Right kidney (tissue), 1 donor: ENCODE results near the gene TMEM191C.
"Not testable (repeated sequence)": the region's sequence is repeated elsewhere in the genome, so short reads cannot be mapped to it uniquely, and the experiment has no call there.

Source experiments
- DNase-seq: peaks from one replicate; pipeline ENCODE4 v3.0.0-alpha.2; 2016

Gene TMEM191C

GRCh38 chr22:21473664-21474063 is 6.5 kb downstream of the TMEM191C start:
- not testable (repeated sequence) for DNase-seq

DNA sequence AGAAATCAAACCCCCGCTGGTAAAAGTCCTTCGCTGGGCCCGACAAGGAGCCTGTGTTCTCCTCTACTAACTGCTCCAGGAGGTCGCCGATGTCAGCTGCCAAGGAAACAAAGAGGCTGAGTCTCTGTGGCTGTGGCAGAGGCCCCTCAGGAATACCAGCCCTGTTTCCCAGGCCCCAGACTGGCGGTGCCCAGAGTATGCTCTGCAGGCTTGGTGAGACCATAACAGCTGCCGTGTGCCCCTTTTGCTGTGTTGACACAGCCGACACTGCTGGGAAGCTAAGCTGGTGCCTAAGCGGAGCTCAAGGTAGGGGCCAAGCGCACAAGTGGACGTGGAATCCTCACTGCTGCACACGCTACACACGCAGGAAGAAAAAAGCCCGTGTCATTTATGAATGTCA is 16.9 kb downstream of the TMEM191C start:
- not testable (repeated sequence) for DNase-seq

DNA sequence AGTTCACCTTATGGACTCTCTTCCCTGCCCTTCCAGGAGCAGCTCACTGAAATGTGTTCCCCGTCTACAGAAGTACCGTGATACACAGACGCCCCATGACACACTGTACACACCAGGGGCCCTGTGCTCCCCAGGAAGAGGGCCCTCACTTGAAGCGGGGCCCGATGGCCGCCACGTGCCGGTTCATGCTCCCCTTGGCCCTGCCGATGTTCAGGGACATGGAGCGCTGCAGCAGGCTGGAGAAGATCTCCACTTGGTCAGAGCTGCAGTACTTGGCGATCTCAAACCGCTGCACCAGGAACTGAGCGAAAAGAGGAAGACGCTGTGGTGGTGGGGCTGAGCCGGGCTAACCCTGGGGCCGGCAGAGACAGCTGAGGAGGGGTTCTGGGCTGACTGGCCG is 20.5 kb downstream of the TMEM191C start:
- DNase-seq = not testable (repeated sequence)

- not testable (repeated sequence) for DNase-seq
Observed at GRCh38 chr22:21489149-21489680, 22.0 kb downstream of the TMEM191C start.

GRCh38 chr22:21490556-21490955 is 23.4 kb downstream of the TMEM191C start:
- DNase-seq = not testable (repeated sequence)

DNA sequence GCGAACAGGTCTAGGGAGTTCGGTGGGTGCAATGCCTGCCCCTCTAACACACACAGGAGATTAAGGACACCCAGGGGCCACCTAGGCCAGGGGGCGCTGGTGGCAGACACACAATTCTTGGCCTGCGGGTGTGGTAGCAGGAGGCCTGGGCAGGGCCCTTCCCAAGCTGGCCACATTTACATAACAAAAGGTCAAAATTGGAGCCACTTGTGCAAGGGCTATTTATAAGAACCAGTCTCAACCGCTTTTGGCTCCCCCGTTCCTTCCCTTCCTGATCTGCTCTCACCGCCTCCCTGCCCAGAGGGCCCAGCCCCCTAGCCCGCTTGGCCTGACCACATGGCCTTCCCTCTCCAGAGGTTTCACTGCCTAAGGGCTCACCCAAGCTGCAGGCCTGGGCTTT is 25.1 kb downstream of the TMEM191C start:
- DNase-seq = not testable (repeated sequence)

- DNase-seq = not testable (repeated sequence)
Observed at GRCh38 chr22:21493789-21494782, 26.9 kb downstream of the TMEM191C start.

- not testable (repeated sequence) for DNase-seq
Observed at GRCh38 chr22:21497984-21498383, 30.8 kb downstream of the TMEM191C start.

DNA sequence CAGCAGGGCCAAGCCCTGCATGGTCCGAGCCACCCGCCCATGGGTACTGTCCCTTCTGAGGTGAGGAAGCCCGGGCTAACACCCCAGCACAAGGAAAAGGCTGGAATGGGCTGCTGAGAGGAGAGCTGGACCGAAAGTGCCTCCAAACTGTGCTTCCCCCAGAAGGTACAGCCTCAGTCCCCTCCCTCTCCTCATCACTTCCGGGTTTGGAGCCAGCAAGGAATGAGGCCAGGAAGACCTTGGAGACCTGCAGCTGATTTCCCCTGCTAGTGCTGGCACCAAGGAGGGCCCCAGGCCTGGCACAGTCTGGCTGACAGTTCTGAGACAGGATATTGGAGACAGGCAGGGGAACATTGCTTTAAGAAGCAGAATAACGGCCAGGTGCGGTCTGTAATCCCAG is 31.3 kb downstream of the TMEM191C start:
- DNase-seq = not testable (repeated sequence)

DNA sequence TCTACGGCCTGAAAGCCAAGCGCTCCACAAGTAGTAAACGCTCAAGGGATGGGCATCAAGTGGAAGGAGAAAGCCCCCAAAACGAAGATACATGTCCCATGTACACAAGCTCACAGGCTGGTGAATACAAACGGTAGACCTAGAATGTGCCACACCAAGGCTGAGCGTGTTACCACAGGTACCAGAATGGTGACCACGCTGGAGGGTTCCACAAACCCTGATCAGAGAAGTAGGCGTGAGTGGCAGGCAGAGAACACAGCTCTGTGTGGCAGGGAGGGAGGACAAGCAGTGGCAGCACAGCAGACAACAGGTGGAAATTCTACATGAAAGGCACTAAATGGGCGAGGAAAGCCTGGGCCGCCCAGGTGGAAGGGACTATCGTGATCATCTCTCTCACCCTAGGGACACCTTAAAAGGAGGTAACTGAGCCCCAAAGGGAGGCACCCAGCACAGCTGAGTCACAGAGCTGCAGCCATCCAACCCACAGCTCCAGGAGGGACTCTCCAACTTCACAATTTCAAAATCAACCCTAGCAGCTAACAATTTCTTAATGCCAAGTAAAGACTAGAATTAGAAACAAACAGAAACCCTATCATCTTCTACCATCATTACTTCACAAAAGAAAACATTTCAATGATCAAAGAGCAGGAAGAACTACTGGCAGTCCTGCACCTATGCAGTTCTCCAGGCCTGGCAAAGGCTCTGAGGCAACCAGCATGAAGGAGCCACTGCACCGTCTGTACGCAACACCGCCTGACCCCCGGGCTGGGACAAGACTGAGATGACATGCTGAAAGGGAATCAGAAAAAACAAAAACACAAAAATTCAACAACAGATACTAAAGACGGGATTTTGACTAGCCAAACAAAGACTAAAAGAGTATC is 32.7 kb downstream of the TMEM191C start:
- not testable (repeated sequence) for DNase-seq

GRCh38 chr22:21510397-21510796 is 43.2 kb downstream of the TMEM191C start:
- not testable (repeated sequence) for DNase-seq

GRCh38 chr22:21512022-21512421 is 44.8 kb downstream of the TMEM191C start:
- DNase-seq = not testable (repeated sequence)

- DNase-seq = not testable (repeated sequence)
Observed at GRCh38 chr22:21514117-21514516, 46.9 kb downstream of the TMEM191C start.

DNA sequence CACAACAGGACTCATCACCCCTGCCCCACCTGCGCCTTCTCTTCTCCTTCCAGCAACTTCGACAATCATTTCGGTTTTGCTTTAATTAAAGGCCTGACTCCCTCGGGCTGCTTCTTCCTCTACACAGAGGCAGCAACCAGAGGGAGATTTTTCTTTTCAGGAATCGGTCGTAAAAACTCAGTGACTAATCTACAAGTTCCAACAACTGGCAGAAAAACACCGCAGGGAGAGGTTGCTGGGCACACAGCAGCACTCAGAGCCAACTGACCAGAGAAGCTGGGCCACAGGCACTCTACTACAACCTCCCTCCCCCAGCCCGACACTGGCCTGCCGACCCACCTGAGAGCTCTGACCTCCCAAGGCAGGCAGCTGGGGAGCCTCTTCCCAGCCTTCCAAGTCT is 48.0 kb downstream of the TMEM191C start:
- not testable (repeated sequence) for DNase-seq

- DNase-seq = not testable (repeated sequence)
Observed at GRCh38 chr22:21516522-21516921, 49.3 kb downstream of the TMEM191C start.

DNA sequence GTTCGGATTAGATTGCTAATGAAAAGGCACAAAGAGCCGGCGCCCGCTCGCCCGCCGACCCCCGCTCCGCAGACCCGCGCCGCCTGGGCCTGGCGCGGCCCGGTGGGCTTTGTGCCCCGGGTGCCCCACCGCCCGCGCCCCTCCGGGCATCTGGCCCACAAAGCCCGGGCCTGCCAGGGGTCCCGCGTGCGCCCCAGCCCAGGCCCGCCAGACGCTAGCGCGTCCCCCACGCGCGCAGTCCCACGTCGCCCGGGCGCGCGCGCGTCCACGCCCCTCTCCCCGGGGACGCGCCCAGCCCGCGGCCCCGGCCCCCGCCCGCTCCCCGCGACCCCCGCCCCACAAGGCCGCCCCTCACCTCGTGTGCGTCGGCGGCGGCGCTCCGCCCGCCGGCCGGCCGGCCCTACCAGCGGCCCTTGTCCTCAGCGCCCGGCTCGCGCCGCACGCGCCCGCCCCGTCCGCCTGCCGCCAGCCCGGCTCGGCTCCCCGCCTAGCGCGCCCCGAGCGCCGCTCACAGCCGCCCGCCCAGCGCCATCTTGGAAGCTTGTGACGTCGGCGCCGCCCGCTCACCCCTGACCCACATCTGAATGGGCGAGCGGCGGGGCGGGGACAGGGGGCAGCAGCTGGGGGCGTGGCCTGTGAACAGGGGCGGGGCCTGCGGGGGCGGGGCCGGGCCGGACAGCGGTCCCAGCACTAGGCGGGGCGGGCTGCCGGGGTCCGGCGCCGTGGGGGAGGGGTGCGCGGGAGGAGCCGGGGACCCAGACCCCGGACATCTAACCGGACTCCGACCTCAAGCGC is 50.0 kb downstream of the TMEM191C start:
- not testable (repeated sequence) for DNase-seq
